Measurements from ENCODE around the gene TGM5. TPM values are rescaled to one million over a fixed set of nuclear protein-coding genes. Genes with fewer than 3 reads are reported as not detected.

Gene TGM5
- total and polyA plus RNA-seq, 2 experiments from 2014 or later = not detected

DNA sequence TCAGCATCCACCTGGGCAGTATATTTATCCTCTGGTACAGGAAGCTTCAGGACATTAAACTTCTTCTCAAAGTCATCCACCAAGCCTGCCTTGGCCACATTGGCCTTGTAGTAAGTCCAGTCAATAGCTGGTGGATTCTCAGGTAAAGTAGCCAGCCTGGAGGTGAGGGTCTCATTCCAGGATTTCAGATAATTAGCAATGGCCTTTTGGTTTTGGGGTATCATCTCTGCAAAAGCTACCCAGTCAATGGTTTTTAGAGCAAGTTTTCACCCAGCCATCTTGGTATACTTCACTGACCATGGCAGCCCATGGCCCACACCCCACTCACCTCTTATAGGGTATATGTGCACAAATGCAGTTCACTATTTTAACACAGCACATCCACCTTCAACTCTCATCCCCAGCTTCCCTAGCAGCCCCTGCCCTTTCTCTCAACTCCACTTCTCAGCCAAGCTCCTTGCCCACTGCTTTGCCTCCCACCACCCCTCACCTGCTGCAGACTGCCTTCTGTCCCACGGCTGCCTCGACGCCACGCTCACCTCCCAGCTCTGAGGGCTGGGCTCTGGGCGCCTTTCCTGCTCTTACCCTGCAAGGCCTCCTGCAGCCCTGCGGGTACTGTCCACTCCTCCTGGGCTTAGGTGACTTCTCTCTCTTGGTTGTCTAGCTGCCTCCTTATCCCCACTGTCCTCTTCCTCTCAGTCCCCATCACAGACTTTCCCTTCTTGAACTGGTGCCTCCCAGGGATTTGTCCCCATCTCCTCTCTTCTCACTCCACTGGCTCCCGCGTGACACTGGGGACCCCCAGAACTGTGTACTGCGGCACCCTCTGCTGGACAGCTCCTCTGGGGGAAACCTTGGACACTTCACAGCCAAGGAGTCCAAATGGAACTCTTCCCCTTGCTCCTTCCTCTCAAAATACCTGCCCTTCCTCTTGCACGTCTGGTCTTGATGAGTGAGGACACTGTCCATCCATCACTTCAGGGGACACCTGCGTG, 1.7 kb upstream of the TGM5 start:
- Histone ChIP-seq H3K27me3 (ENCODE audit: insufficient read depth) (no peaks in the 10 kb centered on the region), H3K4me3 (no peak overlapping the region), H2AFZ (peak overlapping the region; percentile 89), H3K9me2 (ENCODE audit: insufficient read depth) (0 out of 2 replicates have a peak, but pooled peaks cover 3% of the 10 kb centered on the region), H3F3A (replicated peaks; ENCODE audit: low read depth) (no peaks in the 10 kb centered on the region), H3K79me2 (replicated peaks; ENCODE audit: insufficient read depth) (no peaks in the 10 kb centered on the region), H3K4me2 (no peak overlapping the region), H4K20me1 (replicated peaks; ENCODE audit: insufficient read depth) (no peaks in the 10 kb centered on the region), H3K36me3 (ENCODE audit: insufficient read depth) (no peaks in the 10 kb centered on the region), H3K27ac (ENCODE audit: low read depth) (no peak overlapping the region), H3K4me1 (ENCODE audit: insufficient read depth) (no peaks in the 10 kb centered on the region)
- DNase-seq (ENCODE audit: low spot score) (peak; percentile 77), ATAC-seq (peak; percentile 92)
- H3K4me1 Mint-ChIP-seq = no peaks in the 10 kb centered on the region
- H3K4me3 Mint-ChIP-seq = no peak overlapping the region
- peaks cover 5% of the 10 kb centered on the region for H3K27me3 Mint-ChIP-seq (ENCODE audit: insufficient read depth, low read depth, poor library complexity)
- H3K9me3 Mint-ChIP-seq = no peaks in the 10 kb centered on the region
- H3K27ac Mint-ChIP-seq = no peak overlapping the region
- no peaks in the 10 kb centered on the region for H3K36me3 Mint-ChIP-seq (ENCODE audit: low read depth)
- TF ChIP-seq, protein P1, sequence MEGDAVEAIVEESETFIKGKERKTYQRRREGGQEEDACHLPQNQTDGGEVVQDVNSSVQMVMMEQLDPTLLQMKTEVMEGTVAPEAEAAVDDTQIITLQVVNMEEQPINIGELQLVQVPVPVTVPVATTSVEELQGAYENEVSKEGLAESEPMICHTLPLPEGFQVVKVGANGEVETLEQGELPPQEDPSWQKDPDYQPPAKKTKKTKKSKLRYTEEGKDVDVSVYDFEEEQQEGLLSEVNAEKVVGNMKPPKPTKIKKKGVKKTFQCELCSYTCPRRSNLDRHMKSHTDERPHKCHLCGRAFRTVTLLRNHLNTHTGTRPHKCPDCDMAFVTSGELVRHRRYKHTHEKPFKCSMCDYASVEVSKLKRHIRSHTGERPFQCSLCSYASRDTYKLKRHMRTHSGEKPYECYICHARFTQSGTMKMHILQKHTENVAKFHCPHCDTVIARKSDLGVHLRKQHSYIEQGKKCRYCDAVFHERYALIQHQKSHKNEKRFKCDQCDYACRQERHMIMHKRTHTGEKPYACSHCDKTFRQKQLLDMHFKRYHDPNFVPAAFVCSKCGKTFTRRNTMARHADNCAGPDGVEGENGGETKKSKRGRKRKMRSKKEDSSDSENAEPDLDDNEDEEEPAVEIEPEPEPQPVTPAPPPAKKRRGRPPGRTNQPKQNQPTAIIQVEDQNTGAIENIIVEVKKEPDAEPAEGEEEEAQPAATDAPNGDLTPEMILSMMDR (conservative IDR thresholded peaks at IDR 0.05; ENCODE audit: low read depth in 2 of 2) = peak; percentile 62 to 82
- TF ChIP-seq, protein P2, sequence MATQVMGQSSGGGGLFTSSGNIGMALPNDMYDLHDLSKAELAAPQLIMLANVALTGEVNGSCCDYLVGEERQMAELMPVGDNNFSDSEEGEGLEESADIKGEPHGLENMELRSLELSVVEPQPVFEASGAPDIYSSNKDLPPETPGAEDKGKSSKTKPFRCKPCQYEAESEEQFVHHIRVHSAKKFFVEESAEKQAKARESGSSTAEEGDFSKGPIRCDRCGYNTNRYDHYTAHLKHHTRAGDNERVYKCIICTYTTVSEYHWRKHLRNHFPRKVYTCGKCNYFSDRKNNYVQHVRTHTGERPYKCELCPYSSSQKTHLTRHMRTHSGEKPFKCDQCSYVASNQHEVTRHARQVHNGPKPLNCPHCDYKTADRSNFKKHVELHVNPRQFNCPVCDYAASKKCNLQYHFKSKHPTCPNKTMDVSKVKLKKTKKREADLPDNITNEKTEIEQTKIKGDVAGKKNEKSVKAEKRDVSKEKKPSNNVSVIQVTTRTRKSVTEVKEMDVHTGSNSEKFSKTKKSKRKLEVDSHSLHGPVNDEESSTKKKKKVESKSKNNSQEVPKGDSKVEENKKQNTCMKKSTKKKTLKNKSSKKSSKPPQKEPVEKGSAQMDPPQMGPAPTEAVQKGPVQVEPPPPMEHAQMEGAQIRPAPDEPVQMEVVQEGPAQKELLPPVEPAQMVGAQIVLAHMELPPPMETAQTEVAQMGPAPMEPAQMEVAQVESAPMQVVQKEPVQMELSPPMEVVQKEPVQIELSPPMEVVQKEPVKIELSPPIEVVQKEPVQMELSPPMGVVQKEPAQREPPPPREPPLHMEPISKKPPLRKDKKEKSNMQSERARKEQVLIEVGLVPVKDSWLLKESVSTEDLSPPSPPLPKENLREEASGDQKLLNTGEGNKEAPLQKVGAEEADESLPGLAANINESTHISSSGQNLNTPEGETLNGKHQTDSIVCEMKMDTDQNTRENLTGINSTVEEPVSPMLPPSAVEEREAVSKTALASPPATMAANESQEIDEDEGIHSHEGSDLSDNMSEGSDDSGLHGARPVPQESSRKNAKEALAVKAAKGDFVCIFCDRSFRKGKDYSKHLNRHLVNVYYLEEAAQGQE (IDR thresholded peaks at IDR 0.05; ENCODE audit: unreplicated experiment) = peak; percentile 53
- TF ChIP-seq EZH2phosphoT487 (IDR thresholded peaks at IDR 0.05; ENCODE audit: unreplicated experiment) = no peak

DNA sequence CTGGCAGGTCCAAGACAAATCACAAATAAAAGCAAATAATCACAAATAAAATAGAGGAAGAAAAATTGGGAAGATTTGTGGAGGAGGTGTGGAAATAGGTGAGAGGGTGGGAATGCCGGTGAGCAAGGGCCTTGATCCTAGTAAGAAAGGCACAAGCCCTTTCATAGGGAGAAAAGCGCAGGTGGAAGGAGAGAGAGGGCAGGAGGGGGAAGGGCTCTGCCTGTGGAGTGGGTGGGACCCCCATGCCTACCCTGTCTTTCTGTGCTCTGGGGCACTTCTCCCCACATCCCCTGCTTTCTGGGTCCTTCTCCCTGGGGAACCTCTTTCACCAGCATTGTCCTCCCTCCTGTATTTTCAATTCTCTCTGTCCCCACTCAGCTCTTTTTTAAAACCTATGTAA, 711 bp upstream of the TGM5 start:
- no peak overlapping the region for H3K4me3 Mint-ChIP-seq
- peak overlapping the region; percentile 63 for H2AFZ ChIP-seq
- no peak overlapping the region for H3K27ac Mint-ChIP-seq
- H3K79me2 ChIP-seq (replicated peaks; ENCODE audit: insufficient read depth) = no peaks in the 10 kb centered on the region
- no peaks in the 10 kb centered on the region for H3K36me3 ChIP-seq (ENCODE audit: insufficient read depth)
- ATAC-seq (no peak), DNase-seq (ENCODE audit: low spot score) (no peak)
- H3K4me2 ChIP-seq = no peak overlapping the region
- H3K4me1 ChIP-seq (ENCODE audit: insufficient read depth) = no peaks in the 10 kb centered on the region
- TF ChIP-seq, protein P2 (IDR thresholded peaks at IDR 0.05; ENCODE audit: unreplicated experiment) = no peak
- TF ChIP-seq EZH2phosphoT487 (IDR thresholded peaks at IDR 0.05; ENCODE audit: unreplicated experiment) (no peak), ZNF331 (CRISPR knock-in tag; IDR thresholded peaks at IDR 0.05; ENCODE audit: low read depth) (no peak), JUNB (IDR thresholded peaks at IDR 0.05; ENCODE audit: unreplicated experiment) (no peak), ZNF114 (CRISPR knock-in tag; IDR thresholded peaks at IDR 0.05) (no peak)
- TF ChIP-seq, protein P1 (conservative IDR thresholded peaks at IDR 0.05; ENCODE audit: low read depth in 2 of 2) = no peak
- TF ChIP-seq, protein P3, sequence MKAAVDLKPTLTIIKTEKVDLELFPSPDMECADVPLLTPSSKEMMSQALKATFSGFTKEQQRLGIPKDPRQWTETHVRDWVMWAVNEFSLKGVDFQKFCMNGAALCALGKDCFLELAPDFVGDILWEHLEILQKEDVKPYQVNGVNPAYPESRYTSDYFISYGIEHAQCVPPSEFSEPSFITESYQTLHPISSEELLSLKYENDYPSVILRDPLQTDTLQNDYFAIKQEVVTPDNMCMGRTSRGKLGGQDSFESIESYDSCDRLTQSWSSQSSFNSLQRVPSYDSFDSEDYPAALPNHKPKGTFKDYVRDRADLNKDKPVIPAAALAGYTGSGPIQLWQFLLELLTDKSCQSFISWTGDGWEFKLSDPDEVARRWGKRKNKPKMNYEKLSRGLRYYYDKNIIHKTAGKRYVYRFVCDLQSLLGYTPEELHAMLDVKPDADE (IDR thresholded peaks at IDR 0.05) = no peak
- no peaks in the 10 kb centered on the region for H3F3A ChIP-seq (replicated peaks; ENCODE audit: low read depth)
- 0 out of 2 replicates have a peak, but pooled peaks cover 3% of the 10 kb centered on the region for H3K9me2 ChIP-seq (ENCODE audit: insufficient read depth)
- no peaks in the 10 kb centered on the region for H3K27me3 ChIP-seq (ENCODE audit: insufficient read depth)
- H3K36me3 Mint-ChIP-seq (ENCODE audit: low read depth) = no peaks in the 10 kb centered on the region
- H3K9me3 Mint-ChIP-seq = no peaks in the 10 kb centered on the region
- peaks cover 5% of the 10 kb centered on the region for H3K27me3 Mint-ChIP-seq (ENCODE audit: insufficient read depth, low read depth, poor library complexity)
- H3K27ac ChIP-seq (ENCODE audit: low read depth) = no peak overlapping the region
- H4K20me1 ChIP-seq (replicated peaks; ENCODE audit: insufficient read depth) = no peaks in the 10 kb centered on the region
- H3K4me3 ChIP-seq = no peak overlapping the region
- no peaks in the 10 kb centered on the region for H3K4me1 Mint-ChIP-seq
